Astrocyte (in vitro differentiated cells and primary cell): ENCODE data around the gene KIF11. TPM values are rescaled to one million over a fixed set of nuclear protein-coding genes. Genes with fewer than 3 reads are reported as not detected.

ENCODE experiments used
- DNase-seq: peaks from one replicate; pipeline ENCODE4 v3.0.0-alpha.2; 2010; ENCODE audit warnings: low read depth
- FAIRE-seq: peaks from 2 replicates; lab custom pipeline; 2011; peaks lifted over from hg19 to GRCh38; lab: Jason Lieb, UNC
- H2AFZ ChIP-seq: 2 replicates; pipeline ENCODE4 v1.6.0; 2012; ENCODE audit warnings: low read depth, low read length, inconsistent platforms
- H3K27ac ChIP-seq: 2 replicates; pipeline ENCODE4 v1.5.1; 2011; ENCODE audit warnings: low read depth, low read length, inconsistent platforms
- H3K27me3 ChIP-seq: 2 replicates; pipeline ENCODE4 v1.6.0; 2011; ENCODE audit warnings: low read length, inconsistent platforms; ENCODE audit not compliant: insufficient read depth
- H3K36me3 ChIP-seq: 2 replicates; pipeline ENCODE4 v1.5.1; 2011; ENCODE audit warnings: low read length, inconsistent platforms; ENCODE audit not compliant: insufficient read depth
- H3K4me1 ChIP-seq: 2 replicates; pipeline ENCODE4 v1.5.1; 2011; ENCODE audit warnings: low read length, inconsistent platforms; ENCODE audit not compliant: insufficient read depth
- H3K4me2 ChIP-seq: 2 replicates; pipeline ENCODE4 v1.6.0; 2012; ENCODE audit warnings: low read length, inconsistent platforms
- H3K4me3 ChIP-seq: 2 replicates; pipeline ENCODE4 v1.5.1; 2011; ENCODE audit warnings: low read depth, mild to moderate bottlenecking, low read length, inconsistent platforms; ENCODE audit not compliant: insufficient read depth
- H3K79me2 ChIP-seq: 2 replicates; pipeline ENCODE4 v1.6.0; 2012; ENCODE audit warnings: mild to moderate bottlenecking, low read length, inconsistent platforms; ENCODE audit not compliant: insufficient read depth
- H3K9ac ChIP-seq: 2 replicates; pipeline ENCODE4 v1.6.0; 2012; ENCODE audit warnings: mild to moderate bottlenecking, low read length, inconsistent platforms
- H3K9me3 ChIP-seq: 2 replicates; pipeline ENCODE4 v1.5.1; 2012; ENCODE audit warnings: low read depth, mild to moderate bottlenecking, low read length, inconsistent platforms; ENCODE audit not compliant: insufficient read depth
- H4K20me1 ChIP-seq: 2 replicates; pipeline ENCODE4 v1.6.0; 2012; ENCODE audit warnings: low read length, inconsistent platforms; ENCODE audit not compliant: insufficient read depth
- H3K27ac Mint-ChIP-seq: one replicate; pipeline ENCODE4 v1.8.0; 2021; ENCODE audit warnings: mild to moderate bottlenecking, mixed read lengths; ENCODE audit not compliant: unreplicated experiment
- H3K27me3 Mint-ChIP-seq: one replicate; pipeline ENCODE4 v1.8.0; 2021; ENCODE audit warnings: low read depth, mixed read lengths; ENCODE audit not compliant: unreplicated experiment
- H3K36me3 Mint-ChIP-seq: one replicate; pipeline ENCODE4 v1.8.0; 2021; ENCODE audit warnings: low read depth, mixed read lengths; ENCODE audit not compliant: unreplicated experiment
- H3K4me1 Mint-ChIP-seq: one replicate; pipeline ENCODE4 v1.8.0; 2021; ENCODE audit warnings: low read depth, mixed read lengths; ENCODE audit not compliant: unreplicated experiment
- H3K4me3 Mint-ChIP-seq: one replicate; pipeline ENCODE4 v1.8.0; 2021; ENCODE audit warnings: mild to moderate bottlenecking, moderate library complexity, mixed read lengths; ENCODE audit not compliant: unreplicated experiment
- H3K9me3 Mint-ChIP-seq: one replicate; pipeline ENCODE4 v1.8.0; 2021; ENCODE audit warnings: mild to moderate bottlenecking, mixed read lengths; ENCODE audit not compliant: unreplicated experiment
- CTCF ChIP-seq: IDR thresholded peaks from 2 replicates; pipeline ENCODE4 v1.5.1; 2011; ENCODE audit warnings: low read depth, mild to moderate bottlenecking, inconsistent platforms, low read length, moderate library complexity; ENCODE audit not compliant: insufficient read depth
- EZH2 ChIP-seq: IDR thresholded peaks from 2 replicates; pipeline ENCODE4 v1.6.1; 2012; ENCODE audit warnings: mild to moderate bottlenecking, low read length, inconsistent platforms; ENCODE audit not compliant: insufficient read depth
- total RNA-seq: library from RNA; stranded (reverse); gene quantifications from 2 replicates; pipeline ENCODE4 v1.2.1, GENCODE V29; 2021

Gene KIF11
- total RNA-seq, 1 donor from 2014 or later = 4.7 TPM

DNA sequence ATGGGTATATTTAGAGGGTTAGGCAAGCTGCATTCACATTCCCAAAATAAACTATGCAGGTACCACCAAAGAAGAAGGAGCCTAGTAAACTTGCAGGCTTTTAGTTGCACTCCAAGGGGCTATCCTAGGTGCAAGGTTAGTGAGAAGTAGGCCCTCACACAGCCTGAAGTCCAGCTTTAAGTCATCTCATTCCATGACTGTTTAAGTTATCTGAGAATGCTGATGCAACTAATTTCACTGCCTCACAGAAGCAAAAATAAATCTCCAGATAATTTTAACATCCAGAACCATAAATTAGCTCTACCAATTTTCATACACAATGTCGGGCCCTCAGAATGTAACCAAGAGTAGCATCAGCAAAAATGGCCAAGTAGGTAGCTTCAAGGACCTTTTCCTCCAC, 62.5 kb downstream of the KIF11 start:
- TF ChIP-seq EZH2 (no peak), CTCF (no peak)
- Histone ChIP-seq H3K4me2 (no peak overlapping the region), H3K9me3 (no peaks in the 10 kb centered on the region), H3K27ac (no peak overlapping the region), H4K20me1 (no peaks in the 10 kb centered on the region), H2AFZ (no peak overlapping the region), H3K4me3 (no peak overlapping the region), H3K4me1 (no peaks in the 10 kb centered on the region), H3K36me3 (peaks cover 12% of the 10 kb centered on the region), H3K79me2 (no peaks in the 10 kb centered on the region), H3K9ac (no peak overlapping the region), H3K27me3 (no peaks in the 10 kb centered on the region)
- Mint-ChIP-seq H3K27me3 (no peaks in the 10 kb centered on the region), H3K36me3 (no peaks in the 10 kb centered on the region), H3K27ac (no peak overlapping the region), H3K4me1 (no peaks in the 10 kb centered on the region), H3K9me3 (peaks cover 4% of the 10 kb centered on the region), H3K4me3 (no peak overlapping the region)
- no peak for DNase-seq
- no peak for FAIRE-seq

DNA sequence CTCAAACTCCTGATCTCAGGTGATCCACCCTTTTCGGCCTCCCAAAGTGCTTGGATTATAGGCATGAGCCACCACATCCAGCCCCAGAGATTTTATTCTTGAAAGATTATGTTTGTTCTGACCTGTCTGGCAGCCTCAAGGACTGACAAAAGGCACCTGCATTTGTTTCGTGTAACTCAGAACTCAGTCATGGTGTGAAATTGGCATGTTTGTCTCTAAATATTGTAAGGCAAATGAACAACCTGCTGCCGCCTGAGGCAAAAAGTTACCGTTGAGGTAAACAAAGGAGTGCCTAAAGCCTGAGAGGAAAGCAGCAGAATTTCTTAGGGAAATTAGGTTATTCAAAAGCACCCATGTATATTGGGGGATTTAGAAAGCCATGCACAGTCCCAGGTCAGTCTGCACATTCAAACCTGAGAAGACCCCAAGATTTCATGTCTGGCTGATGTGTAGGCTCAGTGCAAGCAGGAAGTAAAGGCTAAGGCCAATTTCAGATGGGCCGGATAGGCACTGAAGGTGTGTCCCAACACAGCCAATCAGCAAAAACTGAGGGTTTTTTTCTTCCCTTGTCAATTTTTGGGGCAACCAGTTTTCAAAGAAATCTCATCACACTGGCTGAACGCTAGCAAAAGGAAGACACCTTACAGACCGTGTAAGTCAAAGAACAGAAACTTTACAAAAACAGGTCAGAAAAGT, 63.5 kb downstream of the KIF11 start:
- Histone ChIP-seq H4K20me1 (no peaks in the 10 kb centered on the region), H3K4me3 (no peak overlapping the region), H3K27me3 (no peaks in the 10 kb centered on the region), H3K27ac (no peak overlapping the region), H3K4me2 (no peak overlapping the region), H3K79me2 (no peaks in the 10 kb centered on the region), H2AFZ (no peak overlapping the region), H3K9ac (no peak overlapping the region), H3K9me3 (no peaks in the 10 kb centered on the region), H3K36me3 (peaks cover 11% of the 10 kb centered on the region), H3K4me1 (no peaks in the 10 kb centered on the region)
- FAIRE-seq = no peak
- Mint-ChIP-seq H3K36me3 (no peaks in the 10 kb centered on the region), H3K27ac (no peak overlapping the region), H3K4me3 (no peak overlapping the region), H3K27me3 (no peaks in the 10 kb centered on the region), H3K9me3 (peaks cover 4% of the 10 kb centered on the region), H3K4me1 (no peaks in the 10 kb centered on the region)
- TF ChIP-seq EZH2 (no peak), CTCF (no peak)
- DNase-seq = no peak

DNA sequence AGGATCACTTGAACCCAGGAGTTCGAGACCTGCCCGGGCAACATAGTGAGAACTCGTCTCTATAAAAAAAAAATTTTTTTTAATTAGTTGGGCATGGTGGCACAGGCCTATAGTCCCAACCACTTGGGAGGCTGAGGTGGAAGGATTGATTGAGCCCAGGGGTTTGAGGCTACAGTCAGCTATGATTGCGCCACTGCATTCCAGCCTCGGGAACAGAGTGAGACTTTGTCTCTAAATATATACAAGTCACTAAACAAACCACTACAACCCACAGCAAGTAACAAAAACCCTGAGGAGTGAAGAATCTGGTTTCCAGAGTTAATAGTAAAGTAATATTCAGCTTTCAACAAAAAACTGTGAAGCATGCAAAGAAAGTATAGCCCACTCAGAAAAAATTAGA, 64.1 kb downstream of the KIF11 start:
- DNase-seq = no peak
- no peaks in the 10 kb centered on the region for H3K4me1 ChIP-seq
- peaks cover 4% of the 10 kb centered on the region for H3K9me3 Mint-ChIP-seq

More for the DNA sequence above, 64.1 kb downstream of the KIF11 start:
- H3K27me3 ChIP-seq = no peaks in the 10 kb centered on the region
- Mint-ChIP-seq H3K27me3 (no peaks in the 10 kb centered on the region), H3K4me1 (no peaks in the 10 kb centered on the region), H3K27ac (no peak overlapping the region), H3K4me3 (no peak overlapping the region), H3K36me3 (no peaks in the 10 kb centered on the region)
- H3K9ac ChIP-seq = no peak overlapping the region
- no peak overlapping the region for H3K27ac ChIP-seq
- no peaks in the 10 kb centered on the region for H3K79me2 ChIP-seq
- no peak for TF ChIP-seq EZH2
- no peak for TF ChIP-seq CTCF
- peaks cover 11% of the 10 kb centered on the region for H3K36me3 ChIP-seq
- H3K4me3 ChIP-seq = no peak overlapping the region
- no peak overlapping the region for H3K4me2 ChIP-seq
- H3K9me3 ChIP-seq = no peaks in the 10 kb centered on the region
- H4K20me1 ChIP-seq = no peaks in the 10 kb centered on the region
- no peak overlapping the region for H2AFZ ChIP-seq
- no peak for FAIRE-seq
